HFFc6 (cell line): Measurements from ENCODE around the gene LZTFL1. TPM values are rescaled to one million over a fixed set of nuclear protein-coding genes. Genes with fewer than 3 reads are reported as not detected.

ENCODE experiments used
- DNase-seq: peaks from one replicate; pipeline ENCODE4 v3.0.0-alpha.2; 2018
- H3K27ac Mint-ChIP-seq: 2 replicates; pipeline ENCODE4 v1.8.0; 2020; ENCODE audit warnings: mild to moderate bottlenecking, mixed read lengths
- H3K27me3 Mint-ChIP-seq: 2 replicates; pipeline ENCODE4 v1.8.0; 2021; ENCODE audit warnings: mild to moderate bottlenecking, moderate library complexity, mixed read lengths; ENCODE audit not compliant: insufficient read depth
- H3K36me3 Mint-ChIP-seq: 2 replicates; pipeline ENCODE4 v1.8.0; 2021; ENCODE audit warnings: low read depth, mixed read lengths
- H3K4me1 Mint-ChIP-seq: 2 replicates; pipeline ENCODE4 v1.8.0; 2020; ENCODE audit warnings: low read depth, mixed read lengths
- H3K4me3 Mint-ChIP-seq: 2 replicates; pipeline ENCODE4 v1.8.0; 2020; ENCODE audit warnings: mild to moderate bottlenecking, moderate library complexity, mixed read lengths
- H3K9me3 Mint-ChIP-seq: 2 replicates; pipeline ENCODE4 v1.8.0; 2020; ENCODE audit warnings: mild to moderate bottlenecking, mixed read lengths
- total RNA-seq, 6 experiments: library from RNA; stranded (reverse); fragmentation: NEBNext Ultra II Directional; extraction: Animal tissue kit (Norgen Biotek cat#: 25700); gene quantifications; 2 replicates in 1 of 6; 3 replicates in 5 of 6; pipeline ENCODE4 v1.2.3, GENCODE V29; 2021
- TF ChIP-seq, protein P1 (sequence below): fragments of 200-600 bp; sonication (generic); IDR thresholded peaks from 2 replicates; pipeline ENCODE4 v1.5.0; 2021; ENCODE audit warnings: antibody characterized with exemption, mild to moderate bottlenecking

LZTFL1 gene
- total RNA-seq, 6 experiments from 2014 or later = 13.0 to 20.0 (median 15.8) TPM

DNA sequence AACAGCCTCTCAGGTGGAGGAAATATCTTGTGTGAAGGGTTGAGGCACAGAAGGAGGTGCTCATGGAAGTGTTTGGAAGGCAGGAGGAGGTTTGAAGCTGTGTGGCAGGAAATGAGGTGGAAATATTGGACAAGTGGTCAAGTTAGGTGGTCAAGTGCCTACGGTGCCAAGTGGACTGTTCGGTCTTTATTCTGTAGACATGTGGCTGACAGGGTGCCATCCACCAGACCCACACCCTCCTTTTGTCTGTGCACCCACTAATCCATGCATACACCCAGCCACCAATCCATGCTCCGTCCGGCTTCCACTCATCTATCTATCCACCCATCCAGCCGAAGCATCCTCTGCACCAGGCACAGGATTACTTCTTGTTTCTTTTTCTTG lies 47.8 kb downstream of the LZTFL1 start:
- TF ChIP-seq, protein P1, sequence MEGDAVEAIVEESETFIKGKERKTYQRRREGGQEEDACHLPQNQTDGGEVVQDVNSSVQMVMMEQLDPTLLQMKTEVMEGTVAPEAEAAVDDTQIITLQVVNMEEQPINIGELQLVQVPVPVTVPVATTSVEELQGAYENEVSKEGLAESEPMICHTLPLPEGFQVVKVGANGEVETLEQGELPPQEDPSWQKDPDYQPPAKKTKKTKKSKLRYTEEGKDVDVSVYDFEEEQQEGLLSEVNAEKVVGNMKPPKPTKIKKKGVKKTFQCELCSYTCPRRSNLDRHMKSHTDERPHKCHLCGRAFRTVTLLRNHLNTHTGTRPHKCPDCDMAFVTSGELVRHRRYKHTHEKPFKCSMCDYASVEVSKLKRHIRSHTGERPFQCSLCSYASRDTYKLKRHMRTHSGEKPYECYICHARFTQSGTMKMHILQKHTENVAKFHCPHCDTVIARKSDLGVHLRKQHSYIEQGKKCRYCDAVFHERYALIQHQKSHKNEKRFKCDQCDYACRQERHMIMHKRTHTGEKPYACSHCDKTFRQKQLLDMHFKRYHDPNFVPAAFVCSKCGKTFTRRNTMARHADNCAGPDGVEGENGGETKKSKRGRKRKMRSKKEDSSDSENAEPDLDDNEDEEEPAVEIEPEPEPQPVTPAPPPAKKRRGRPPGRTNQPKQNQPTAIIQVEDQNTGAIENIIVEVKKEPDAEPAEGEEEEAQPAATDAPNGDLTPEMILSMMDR = no peak
- Mint-ChIP-seq H3K9me3 (peaks cover 13% of the 10 kb centered on the region), H3K4me1 (no peaks in the 10 kb centered on the region), H3K36me3 (peaks cover 11% of the 10 kb centered on the region), H3K4me3 (no peak overlapping the region), H3K27ac (no peak overlapping the region), H3K27me3 (peaks cover 71% of the 10 kb centered on the region)
- no peak for DNase-seq

DNA sequence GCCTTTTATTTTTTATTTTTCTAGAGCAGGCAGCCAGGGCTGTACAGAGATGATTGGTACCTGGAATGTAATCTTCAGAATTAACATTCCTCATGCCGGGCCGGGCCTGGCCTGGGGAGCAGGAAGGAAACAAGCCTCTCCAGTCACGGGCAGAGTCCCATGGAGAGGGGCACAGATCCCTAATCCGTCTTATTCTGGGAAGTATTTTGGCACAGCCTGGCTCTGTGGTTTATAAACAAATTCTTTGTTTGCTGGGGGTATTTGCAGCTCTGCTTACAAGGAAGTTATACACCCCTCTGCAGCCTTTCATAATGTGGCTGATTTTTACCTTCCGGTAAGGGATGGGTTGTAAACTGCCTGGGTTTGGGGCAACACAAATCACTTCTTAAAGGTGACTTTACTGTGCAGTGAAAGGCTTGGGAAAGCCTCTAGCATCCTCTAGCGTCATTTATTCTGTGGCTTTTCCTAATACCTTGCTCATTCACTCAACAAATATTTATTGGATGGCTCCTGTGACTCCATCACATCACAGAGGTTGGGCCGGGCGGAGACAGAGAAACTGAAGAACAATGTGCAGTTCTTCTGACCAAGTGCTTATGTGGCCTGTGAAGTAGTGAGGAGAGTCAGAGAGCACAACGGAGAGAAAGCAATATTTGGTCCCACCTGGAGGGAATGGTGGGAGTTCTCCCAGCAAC lies 48.3 kb downstream of the LZTFL1 start:
- TF ChIP-seq, protein P1 = no peak
- Mint-ChIP-seq H3K9me3 (peaks cover 18% of the 10 kb centered on the region), H3K4me1 (no peaks in the 10 kb centered on the region), H3K36me3 (peaks cover 11% of the 10 kb centered on the region), H3K4me3 (no peak overlapping the region), H3K27me3 (peaks cover 68% of the 10 kb centered on the region), H3K27ac (no peak overlapping the region)
- DNase-seq = no peak

DNA sequence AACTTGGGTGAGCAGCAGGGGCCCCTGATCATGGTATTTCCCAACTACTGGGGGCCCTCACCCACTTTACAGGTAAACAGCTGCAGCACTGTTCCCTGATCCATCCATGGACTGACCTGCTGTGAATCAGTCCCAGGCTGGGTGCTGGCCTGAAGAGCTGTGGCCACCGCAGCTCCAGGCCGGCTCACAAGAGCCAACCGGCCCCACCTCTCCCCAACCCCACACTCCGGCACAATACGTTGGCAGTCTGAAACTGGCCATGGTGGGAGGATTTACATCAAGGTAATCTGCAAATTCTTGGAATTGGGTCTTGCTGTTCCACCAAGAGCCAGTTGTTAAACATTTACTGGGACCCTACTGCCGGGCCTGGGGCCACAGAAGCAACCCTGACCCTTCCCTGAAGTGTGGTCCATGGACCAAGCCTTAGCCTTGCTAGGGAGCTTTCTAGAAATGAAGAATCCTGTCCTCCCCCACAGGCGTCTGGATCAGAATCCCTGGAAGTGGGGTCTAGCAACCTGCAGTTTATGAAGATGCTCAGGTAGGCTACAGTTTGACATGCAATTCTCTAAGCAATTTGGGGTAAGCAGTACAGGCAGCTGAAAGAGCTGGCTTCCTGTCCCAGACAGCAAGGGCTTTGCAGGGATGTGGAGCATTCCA lies 49.3 kb downstream of the LZTFL1 start:
- Mint-ChIP-seq H3K9me3 (peaks cover 18% of the 10 kb centered on the region), H3K27me3 (peaks cover 61% of the 10 kb centered on the region), H3K36me3 (peaks cover 11% of the 10 kb centered on the region), H3K27ac (no peak overlapping the region), H3K4me3 (no peak overlapping the region), H3K4me1 (no peaks in the 10 kb centered on the region)
- no peak for DNase-seq
- TF ChIP-seq, protein P1 = no peak

DNA sequence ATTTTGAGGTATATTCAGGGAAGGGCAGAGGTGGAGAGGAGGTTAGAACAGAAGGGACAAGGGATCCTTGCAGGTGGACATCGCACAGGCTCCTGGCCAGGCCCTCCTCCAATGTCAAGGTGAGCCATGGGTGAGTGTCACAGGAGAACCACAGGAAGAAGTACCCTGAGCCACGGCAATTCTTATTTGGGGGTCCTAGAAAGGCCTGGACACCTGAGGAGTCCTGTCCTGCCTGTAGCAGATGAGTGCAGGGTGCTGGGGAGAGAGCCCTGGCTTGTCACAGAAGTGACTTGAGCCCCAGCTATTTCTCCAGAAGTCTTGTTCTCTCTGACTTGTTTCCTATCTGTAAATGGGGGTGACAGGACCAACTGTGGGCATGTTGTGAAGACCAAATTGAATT lies 49.9 kb downstream of the LZTFL1 start:
- TF ChIP-seq, protein P1 = no peak
- Mint-ChIP-seq H3K4me1 (no peaks in the 10 kb centered on the region), H3K36me3 (peaks cover 11% of the 10 kb centered on the region), H3K27me3 (peaks cover 65% of the 10 kb centered on the region), H3K4me3 (no peak overlapping the region), H3K9me3 (peaks cover 18% of the 10 kb centered on the region), H3K27ac (no peak overlapping the region)
- no peak for DNase-seq

DNA sequence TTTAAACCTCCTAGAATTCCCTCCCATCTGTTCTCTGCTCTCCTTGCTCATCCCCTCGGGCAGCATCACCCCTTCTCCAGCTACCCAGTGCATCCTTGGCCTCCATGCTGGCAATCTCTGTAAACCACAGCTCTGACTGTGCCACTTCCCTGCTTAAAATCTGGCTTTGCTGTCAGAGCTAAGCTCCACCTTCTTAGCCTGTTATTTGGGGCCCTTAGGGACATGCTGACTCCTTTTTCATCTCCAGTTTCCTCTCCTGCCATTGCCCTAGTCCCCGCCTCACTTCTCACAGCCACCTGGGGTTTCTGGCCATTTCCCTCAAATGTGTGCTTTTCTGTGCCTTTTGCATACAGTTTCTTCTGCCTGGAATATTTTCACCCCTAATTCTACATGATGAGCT lies 51.3 kb downstream of the LZTFL1 start:
- H3K4me1 Mint-ChIP-seq = no peaks in the 10 kb centered on the region
- H3K36me3 Mint-ChIP-seq = peaks cover 11% of the 10 kb centered on the region
- TF ChIP-seq, protein P1 = no peak
- no peak overlapping the region for H3K4me3 Mint-ChIP-seq
- no peak for DNase-seq
- no peak overlapping the region for H3K27ac Mint-ChIP-seq
- peaks cover 18% of the 10 kb centered on the region for H3K9me3 Mint-ChIP-seq
- peaks cover 68% of the 10 kb centered on the region for H3K27me3 Mint-ChIP-seq
